ENCODE results near the gene YAP1.

DNA sequence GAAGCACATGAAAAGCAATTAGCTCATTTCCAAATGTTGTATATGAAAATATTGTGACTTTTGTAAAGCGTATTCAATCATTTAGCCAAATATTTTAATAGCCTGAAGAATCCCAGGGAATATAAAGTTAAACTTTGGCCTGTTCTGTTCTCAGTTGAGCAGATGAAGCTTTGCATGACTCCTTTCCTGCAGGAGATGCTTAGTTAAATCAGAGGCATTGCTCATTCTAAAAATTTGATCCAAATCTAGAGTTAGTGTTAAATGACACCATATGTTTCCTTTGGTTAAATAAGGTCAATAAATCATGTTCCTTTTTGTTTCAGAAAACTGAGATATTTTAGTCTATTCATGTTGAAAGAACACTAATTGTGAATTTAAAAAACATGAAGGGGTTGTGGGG, 155.9 kb downstream of the YAP1 start:
- TF ChIP-seq CTCF (conservative IDR thresholded peaks at IDR 0.05) (no peak), ZFX (IDR thresholded peaks at IDR 0.05) (no peak)

Data from C4-2B (cell line).